Osteocyte (in vitro differentiated cells): Measurements from ENCODE around the gene RAB11FIP5. TPM values are rescaled to one million over a fixed set of nuclear protein-coding genes. Genes with fewer than 3 reads are reported as not detected.

Experiments used
- DNase-seq: peaks from one replicate; pipeline ENCODE4 v3.0.0; 2021; ENCODE audit warnings: mixed read lengths; ENCODE audit not compliant: unreplicated experiment; ENCODE audit errors: extremely low spot score
- H3K27ac Mint-ChIP-seq: one replicate; pipeline ENCODE4 v1.8.0; 2021; ENCODE audit warnings: mild to moderate bottlenecking, mixed read lengths; ENCODE audit not compliant: unreplicated experiment
- H3K27me3 Mint-ChIP-seq: one replicate; pipeline ENCODE4 v1.8.0; 2021; ENCODE audit warnings: mixed read lengths; ENCODE audit not compliant: unreplicated experiment
- H3K36me3 Mint-ChIP-seq: one replicate; pipeline ENCODE4 v1.8.0; 2021; ENCODE audit warnings: mixed read lengths; ENCODE audit not compliant: unreplicated experiment
- H3K4me1 Mint-ChIP-seq: one replicate; pipeline ENCODE4 v1.8.0; 2021; ENCODE audit warnings: mixed read lengths; ENCODE audit not compliant: unreplicated experiment
- H3K4me3 Mint-ChIP-seq: one replicate; pipeline ENCODE4 v1.8.0; 2021; ENCODE audit warnings: mild to moderate bottlenecking, moderate library complexity, mixed read lengths; ENCODE audit not compliant: unreplicated experiment
- H3K9me3 Mint-ChIP-seq: one replicate; pipeline ENCODE4 v1.8.0; 2021; ENCODE audit warnings: mixed read lengths; ENCODE audit not compliant: unreplicated experiment
- CTCF ChIP-seq: fragments of 200-600 bp; sonication (generic); IDR thresholded peaks from 2 replicates; pipeline ENCODE4 v1.5.0; 2021; ENCODE audit warnings: antibody characterized with exemption, mild to moderate bottlenecking, moderate library complexity
- total RNA-seq: library from RNA; stranded (reverse); gene quantifications from 2 replicates; pipeline ENCODE4 v1.2.1, GENCODE V29; 2021

RAB11FIP5 gene
- total RNA-seq, 1 donor from 2014 or later, result 35.5 TPM

- Mint-ChIP-seq H3K4me1 (peaks cover 43% of the 10 kb centered on the region), H3K27me3 (no peaks in the 10 kb centered on the region), H3K27ac (no peak overlapping the region), H3K9me3 (no peaks in the 10 kb centered on the region), H3K36me3 (peaks cover 9% of the 10 kb centered on the region), H3K4me3 (no peak overlapping the region)
- DNase-seq, result no peak
- no peak for TF ChIP-seq CTCF
Observed at GRCh38 chr2:73092146-73092783, 20.5 kb downstream of the RAB11FIP5 start.

DNA sequence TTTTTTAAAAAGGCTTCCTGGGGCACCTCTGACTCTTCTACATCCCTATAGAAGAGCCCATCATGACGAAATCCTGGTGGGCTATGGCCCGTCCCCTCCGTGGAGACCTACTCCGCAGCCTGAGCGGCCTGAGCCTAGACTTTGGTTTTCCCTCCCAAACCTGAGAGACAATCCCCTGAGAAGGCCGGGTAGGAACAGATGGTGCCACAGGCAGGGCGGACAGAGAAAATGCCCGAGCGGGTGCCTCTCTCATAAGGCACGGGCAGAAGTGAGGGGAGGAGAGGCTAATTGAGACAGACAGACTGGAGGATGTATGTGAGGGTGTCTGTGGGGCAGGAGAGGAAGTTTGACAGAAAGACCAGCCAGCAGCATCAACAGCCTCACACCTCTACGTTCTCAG is 21.1 kb downstream of the RAB11FIP5 start:
- Mint-ChIP-seq H3K4me3 (no peak overlapping the region), H3K27me3 (no peaks in the 10 kb centered on the region), H3K4me1 (peaks cover 43% of the 10 kb centered on the region), H3K36me3 (peaks cover 10% of the 10 kb centered on the region), H3K27ac (no peak overlapping the region), H3K9me3 (no peaks in the 10 kb centered on the region)
- DNase-seq, result no peak
- no peak for TF ChIP-seq CTCF

DNA sequence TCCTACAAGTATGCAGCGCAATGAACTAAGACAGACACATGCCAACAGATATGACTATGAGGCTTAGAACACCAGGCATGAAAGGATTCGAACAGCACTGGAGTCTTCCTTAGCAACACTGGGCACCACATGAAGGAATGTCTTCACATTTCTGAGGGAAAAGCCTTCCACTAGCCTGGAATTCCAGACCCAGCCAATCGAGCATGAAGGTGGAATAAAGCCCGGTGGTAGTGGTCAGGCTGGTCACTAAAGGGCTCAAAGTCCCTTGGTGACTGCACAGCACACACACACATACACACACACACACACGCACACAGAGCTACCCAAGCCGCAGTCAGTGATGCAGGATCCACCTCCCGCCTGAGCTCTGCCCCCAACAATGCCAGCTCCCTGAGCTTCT is 21.6 kb downstream of the RAB11FIP5 start:
- no peaks in the 10 kb centered on the region for H3K27me3 Mint-ChIP-seq
- H3K4me1 Mint-ChIP-seq, result peaks cover 43% of the 10 kb centered on the region
- no peaks in the 10 kb centered on the region for H3K9me3 Mint-ChIP-seq
- H3K36me3 Mint-ChIP-seq, result peaks cover 10% of the 10 kb centered on the region
- H3K4me3 Mint-ChIP-seq, result no peak overlapping the region
- TF ChIP-seq CTCF, result no peak
- H3K27ac Mint-ChIP-seq, result no peak overlapping the region
- DNase-seq, result no peak

- Mint-ChIP-seq H3K36me3 (peaks cover 10% of the 10 kb centered on the region), H3K4me1 (peaks cover 46% of the 10 kb centered on the region), H3K27ac (peak overlapping the region; percentile 76), H3K27me3 (no peaks in the 10 kb centered on the region), H3K4me3 (no peak overlapping the region), H3K9me3 (no peaks in the 10 kb centered on the region)
- DNase-seq, result no peak
- no peak for TF ChIP-seq CTCF
Observed at GRCh38 chr2:73089270-73090030, 23.3 kb downstream of the RAB11FIP5 start.

DNA sequence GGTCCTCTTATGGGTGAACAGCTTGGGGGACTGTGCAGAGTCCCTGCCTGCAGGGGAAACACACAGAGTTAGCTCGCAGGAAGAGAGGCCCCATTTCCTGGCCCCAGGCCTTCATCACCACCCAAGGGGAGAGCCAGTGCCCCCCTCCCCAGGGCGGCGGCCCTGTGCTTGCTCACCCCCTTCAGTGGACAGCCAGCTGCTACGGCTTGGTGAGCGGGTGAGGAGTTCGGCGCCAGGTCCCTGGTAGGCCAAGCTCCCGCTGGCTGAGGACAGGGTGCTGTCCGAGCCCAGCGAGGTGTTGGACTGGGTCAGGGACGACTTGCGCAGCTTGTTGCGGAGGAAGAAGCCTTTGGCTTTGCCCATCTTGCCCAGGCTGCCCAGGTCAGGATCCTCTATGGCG is 24.0 kb downstream of the RAB11FIP5 start:
- Mint-ChIP-seq H3K4me3 (no peak overlapping the region), H3K4me1 (peaks cover 42% of the 10 kb centered on the region), H3K9me3 (no peaks in the 10 kb centered on the region), H3K36me3 (peaks cover 10% of the 10 kb centered on the region), H3K27me3 (no peaks in the 10 kb centered on the region), H3K27ac (peak overlapping the region; percentile 76)
- no peak for TF ChIP-seq CTCF
- no peak for DNase-seq
